Measurements from ENCODE around the gene RAPGEF5. TPM values are rescaled to one million over a fixed set of nuclear protein-coding genes. Genes with fewer than 3 reads are reported as not detected.

The RAPGEF5 gene
- total and polyA plus RNA-seq, 2 experiments from 2014 or later, result 0.11 to 0.86 TPM

DNA sequence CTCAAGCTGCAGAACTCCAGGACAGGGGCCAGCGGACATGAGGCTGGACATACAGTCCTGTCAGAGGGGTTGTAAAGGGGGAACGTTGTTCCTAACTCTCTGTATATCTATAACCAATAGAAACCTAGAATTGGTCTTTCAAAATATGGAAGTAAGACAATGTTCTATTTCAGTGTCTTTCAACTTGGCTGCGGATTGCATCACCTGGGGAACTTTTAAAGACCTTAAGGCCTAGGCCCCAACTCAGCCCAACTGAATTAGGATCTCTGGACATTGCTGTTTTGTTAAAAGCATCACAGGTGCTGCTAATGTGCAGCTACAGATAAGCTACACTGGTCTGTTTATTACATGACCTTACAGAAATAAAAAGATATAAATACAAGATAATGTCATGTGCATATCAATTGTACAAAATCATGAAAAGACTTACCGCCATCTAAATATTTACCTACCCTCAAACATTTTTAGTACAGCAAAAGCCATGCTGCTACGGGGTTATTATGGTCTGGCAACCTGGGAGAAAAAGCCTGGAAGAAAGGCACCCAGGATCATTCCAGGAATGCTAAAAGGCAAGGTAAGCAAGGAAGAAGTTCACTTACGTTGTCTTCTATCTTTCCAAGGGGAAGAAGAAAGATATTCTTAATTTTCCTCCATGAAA is 169.1 kb downstream of the RAPGEF5 start:
- H3K9me3 ChIP-seq (ENCODE audit: low read depth), result no peaks in the 10 kb centered on the region
- no peak overlapping the region for H3K9ac ChIP-seq
- DNase-seq, result no peak
- H3K4me3 ChIP-seq, result no peak overlapping the region
- in situ Hi-C loops (cut with MboI), result no loop called here
- no peaks in the 10 kb centered on the region for H3K27me3 ChIP-seq (replicated peaks; ENCODE audit: insufficient read depth)
- no peaks in the 10 kb centered on the region for H3K79me2 ChIP-seq (ENCODE audit: insufficient read depth)
- H3K9me2 ChIP-seq (ENCODE audit: insufficient read depth), result no peaks in the 10 kb centered on the region
- no peaks in the 10 kb centered on the region for H3K36me3 ChIP-seq (ENCODE audit: low read depth)
- H3K4me1 ChIP-seq (ENCODE audit: insufficient read depth), result no peaks in the 10 kb centered on the region
- WGBS, 2 experiments (ENCODE audit: low coverage in 1 of 2, low lambda C conversion rate in 2 of 2, missing lambda C conversion rate in 2 of 2), result 76 to 81% methylated on average over 6 of the region's 6 CpGs
- no peak overlapping the region for H3K4me2 ChIP-seq (ENCODE audit: unreplicated experiment)
- no peak for TF ChIP-seq EZH2phosphoT487 (IDR thresholded peaks at IDR 0.05; ENCODE audit: insufficient read depth, low read depth)
- TF ChIP-seq EZH2 (IDR thresholded peaks at IDR 0.05; ENCODE audit: insufficient read depth, poor library complexity, severe bottlenecking), result no peak
- H4K20me1 ChIP-seq (ENCODE audit: insufficient read depth), result no peaks in the 10 kb centered on the region
- H3K27ac ChIP-seq, result no peak overlapping the region
- H3F3A ChIP-seq (ENCODE audit: insufficient read depth), result no peaks in the 10 kb centered on the region
- H2AFZ ChIP-seq, result no peak overlapping the region

DNA sequence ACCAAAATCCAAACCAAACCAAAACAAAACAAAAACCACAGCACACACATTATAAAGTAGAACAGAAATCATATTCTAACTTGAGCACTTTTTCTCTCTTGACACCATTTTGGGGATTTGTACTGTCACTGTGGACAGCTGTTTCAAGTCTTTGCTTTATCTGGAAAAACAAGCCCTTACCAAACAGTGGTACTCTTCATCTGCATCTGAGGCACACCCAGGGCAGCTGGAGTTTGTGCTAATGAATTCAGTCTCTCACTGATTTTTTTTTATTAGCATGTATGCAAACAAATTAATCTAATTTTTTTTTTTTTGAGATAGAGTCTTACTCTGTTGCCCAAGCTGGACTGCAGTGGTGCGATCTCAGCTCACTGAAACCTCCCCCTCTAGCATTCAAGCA is 171.4 kb downstream of the RAPGEF5 start:
- no peak overlapping the region for H3K9ac ChIP-seq
- no peak for DNase-seq

DNA sequence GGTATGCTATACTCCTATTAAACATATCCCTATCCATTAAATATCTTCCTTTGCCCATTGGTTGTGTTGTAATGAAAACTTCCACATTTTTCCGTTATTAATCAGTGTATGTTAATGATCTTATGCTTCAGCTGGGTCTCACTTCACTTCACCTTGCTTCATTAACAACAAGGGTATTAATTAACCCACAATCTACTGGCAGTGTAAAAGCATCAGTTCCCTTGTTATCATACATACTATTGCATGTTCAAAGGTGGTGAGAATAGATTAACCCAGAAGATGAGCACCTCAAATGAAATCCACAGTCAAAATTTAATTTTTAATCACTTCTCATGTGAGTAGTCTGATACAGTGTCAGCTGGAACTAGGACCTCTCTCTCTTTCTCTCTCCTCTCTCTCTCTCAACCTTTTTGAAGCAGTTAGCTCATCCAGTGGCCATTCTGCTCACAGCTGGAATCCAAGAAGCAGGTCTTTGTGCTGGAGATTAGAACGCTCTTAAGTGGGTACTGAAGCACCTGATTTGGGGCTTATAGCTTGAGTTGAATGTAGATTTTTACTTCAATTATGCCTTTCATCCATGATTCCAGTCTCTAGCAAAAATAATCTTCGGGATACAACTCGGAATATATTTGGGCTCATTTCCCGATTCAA is 172.3 kb downstream of the RAPGEF5 start:
- Histone ChIP-seq H2AFZ (no peak overlapping the region), H3K9me2 (ENCODE audit: insufficient read depth) (no peaks in the 10 kb centered on the region), H3K4me1 (ENCODE audit: insufficient read depth) (no peaks in the 10 kb centered on the region), H3K4me2 (ENCODE audit: unreplicated experiment) (no peak overlapping the region), H3K36me3 (ENCODE audit: low read depth) (no peaks in the 10 kb centered on the region), H3K27ac (no peak overlapping the region), H4K20me1 (ENCODE audit: insufficient read depth) (no peaks in the 10 kb centered on the region), H3F3A (ENCODE audit: insufficient read depth) (no peaks in the 10 kb centered on the region), H3K4me3 (no peak overlapping the region), H3K79me2 (ENCODE audit: insufficient read depth) (no peaks in the 10 kb centered on the region), H3K27me3 (replicated peaks; ENCODE audit: insufficient read depth) (no peaks in the 10 kb centered on the region), H3K9ac (no peak overlapping the region), H3K9me3 (ENCODE audit: low read depth) (no peaks in the 10 kb centered on the region)
- no peak for DNase-seq
- WGBS, 2 experiments (ENCODE audit: low coverage in 1 of 2, low lambda C conversion rate in 2 of 2, missing lambda C conversion rate in 2 of 2), result 78 to 81% methylated on average over 5 of the region's 5 CpGs
- in situ Hi-C loops (cut with MboI), result no loop called here
- TF ChIP-seq EZH2phosphoT487 (IDR thresholded peaks at IDR 0.05; ENCODE audit: insufficient read depth, low read depth) (no peak), EZH2 (IDR thresholded peaks at IDR 0.05; ENCODE audit: insufficient read depth, poor library complexity, severe bottlenecking) (no peak)

More for the DNA sequence above, 171.4 kb downstream of the RAPGEF5 start:
- in situ Hi-C loops (cut with MboI), result no loop called here
- Histone ChIP-seq H3K9me3 (ENCODE audit: low read depth) (no peaks in the 10 kb centered on the region), H3K79me2 (ENCODE audit: insufficient read depth) (no peaks in the 10 kb centered on the region), H2AFZ (no peak overlapping the region), H3K4me2 (ENCODE audit: unreplicated experiment) (no peak overlapping the region), H3F3A (ENCODE audit: insufficient read depth) (no peaks in the 10 kb centered on the region), H3K27me3 (replicated peaks; ENCODE audit: insufficient read depth) (no peaks in the 10 kb centered on the region), H3K4me3 (no peak overlapping the region), H3K27ac (no peak overlapping the region), H3K36me3 (ENCODE audit: low read depth) (no peaks in the 10 kb centered on the region), H4K20me1 (ENCODE audit: insufficient read depth) (no peaks in the 10 kb centered on the region), H3K4me1 (ENCODE audit: insufficient read depth) (no peaks in the 10 kb centered on the region), H3K9me2 (ENCODE audit: insufficient read depth) (no peaks in the 10 kb centered on the region)
- WGBS, 2 experiments (ENCODE audit: low coverage in 1 of 2, low lambda C conversion rate in 2 of 2, missing lambda C conversion rate in 2 of 2), result 42 to 58% methylated on average over 1 of the region's 1 CpG
- TF ChIP-seq EZH2 (IDR thresholded peaks at IDR 0.05; ENCODE audit: insufficient read depth, poor library complexity, severe bottlenecking), result no peak
- TF ChIP-seq EZH2phosphoT487 (IDR thresholded peaks at IDR 0.05; ENCODE audit: insufficient read depth, low read depth), result no peak

GRCh38 chr7:22183522-22184280 is 173.3 kb downstream of the RAPGEF5 start:
- Histone ChIP-seq H3K9me2 (ENCODE audit: insufficient read depth) (no peaks in the 10 kb centered on the region), H2AFZ (no peak overlapping the region), H3K9me3 (ENCODE audit: low read depth) (no peaks in the 10 kb centered on the region), H3K4me2 (ENCODE audit: unreplicated experiment) (no peak overlapping the region), H3K4me1 (ENCODE audit: insufficient read depth) (no peaks in the 10 kb centered on the region), H3K9ac (no peak overlapping the region), H3K27ac (no peak overlapping the region), H3K36me3 (ENCODE audit: low read depth) (no peaks in the 10 kb centered on the region), H3K79me2 (ENCODE audit: insufficient read depth) (no peaks in the 10 kb centered on the region), H3K4me3 (no peak overlapping the region), H4K20me1 (ENCODE audit: insufficient read depth) (no peaks in the 10 kb centered on the region), H3K27me3 (replicated peaks; ENCODE audit: insufficient read depth) (no peaks in the 10 kb centered on the region), H3F3A (ENCODE audit: insufficient read depth) (no peaks in the 10 kb centered on the region)
- TF ChIP-seq EZH2 (IDR thresholded peaks at IDR 0.05; ENCODE audit: insufficient read depth, poor library complexity, severe bottlenecking) (no peak), EZH2phosphoT487 (IDR thresholded peaks at IDR 0.05; ENCODE audit: insufficient read depth, low read depth) (no peak)
- no peak for DNase-seq
- 80% methylated on average over 6 of the region's 6 CpGs for WGBS, 2 experiments (ENCODE audit: low coverage in 1 of 2, low lambda C conversion rate in 2 of 2, missing lambda C conversion rate in 2 of 2)
- in situ Hi-C loops (cut with MboI), result no loop called here
